ENCODE measurements around the gene OR9Q2. TPM values are rescaled to one million over a fixed set of nuclear protein-coding genes. Genes with fewer than 3 reads are reported as not detected.
"Not testable (repeated sequence)": the region's sequence is repeated elsewhere in the genome, so short reads cannot be mapped to it uniquely, and the experiment has no call there.

Gene OR9Q2
- total RNA-seq, 2 donors from 2014 or later, result not detected

DNA sequence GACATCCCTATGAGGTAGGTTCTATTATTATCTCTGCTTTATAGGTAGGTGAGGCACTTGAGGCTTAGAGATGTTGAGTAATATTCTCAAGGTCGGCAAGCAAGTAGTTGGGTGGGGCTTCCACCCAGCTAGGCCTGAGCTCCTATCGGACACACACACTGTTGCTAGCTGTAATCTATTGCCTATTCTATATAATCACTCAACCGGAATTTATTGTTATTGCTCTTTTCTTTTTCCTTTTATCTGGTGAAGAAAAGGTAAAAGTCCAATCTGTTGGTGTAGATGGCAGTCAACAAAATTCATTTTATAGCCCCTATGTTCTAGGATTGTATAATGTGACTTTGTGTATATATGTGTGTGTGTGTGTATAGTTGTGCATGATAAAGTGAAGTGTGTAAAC lies 3.4 kb downstream of the OR9Q2 start:
- Histone ChIP-seq H3K9me3 (no peaks in the 10 kb centered on the region), H3K36me3 (no peaks in the 10 kb centered on the region), H3K27ac (peak overlapping the region; percentile 77), H3K9ac (ENCODE audit: low read depth in 2 of 2, low read length in 2 of 2) (no peak overlapping the region), H3K4me1 (no peaks in the 10 kb centered on the region), H3K4me3 (no peak overlapping the region), H3K27me3 (no peaks in the 10 kb centered on the region)
- intact Hi-C loops (cut with DNase I), result no loop called here
- TF ChIP-seq, protein P1, sequence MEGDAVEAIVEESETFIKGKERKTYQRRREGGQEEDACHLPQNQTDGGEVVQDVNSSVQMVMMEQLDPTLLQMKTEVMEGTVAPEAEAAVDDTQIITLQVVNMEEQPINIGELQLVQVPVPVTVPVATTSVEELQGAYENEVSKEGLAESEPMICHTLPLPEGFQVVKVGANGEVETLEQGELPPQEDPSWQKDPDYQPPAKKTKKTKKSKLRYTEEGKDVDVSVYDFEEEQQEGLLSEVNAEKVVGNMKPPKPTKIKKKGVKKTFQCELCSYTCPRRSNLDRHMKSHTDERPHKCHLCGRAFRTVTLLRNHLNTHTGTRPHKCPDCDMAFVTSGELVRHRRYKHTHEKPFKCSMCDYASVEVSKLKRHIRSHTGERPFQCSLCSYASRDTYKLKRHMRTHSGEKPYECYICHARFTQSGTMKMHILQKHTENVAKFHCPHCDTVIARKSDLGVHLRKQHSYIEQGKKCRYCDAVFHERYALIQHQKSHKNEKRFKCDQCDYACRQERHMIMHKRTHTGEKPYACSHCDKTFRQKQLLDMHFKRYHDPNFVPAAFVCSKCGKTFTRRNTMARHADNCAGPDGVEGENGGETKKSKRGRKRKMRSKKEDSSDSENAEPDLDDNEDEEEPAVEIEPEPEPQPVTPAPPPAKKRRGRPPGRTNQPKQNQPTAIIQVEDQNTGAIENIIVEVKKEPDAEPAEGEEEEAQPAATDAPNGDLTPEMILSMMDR (IDR thresholded peaks at IDR 0.05), result no peak
- peak; percentile 68 for DNase-seq

DNA sequence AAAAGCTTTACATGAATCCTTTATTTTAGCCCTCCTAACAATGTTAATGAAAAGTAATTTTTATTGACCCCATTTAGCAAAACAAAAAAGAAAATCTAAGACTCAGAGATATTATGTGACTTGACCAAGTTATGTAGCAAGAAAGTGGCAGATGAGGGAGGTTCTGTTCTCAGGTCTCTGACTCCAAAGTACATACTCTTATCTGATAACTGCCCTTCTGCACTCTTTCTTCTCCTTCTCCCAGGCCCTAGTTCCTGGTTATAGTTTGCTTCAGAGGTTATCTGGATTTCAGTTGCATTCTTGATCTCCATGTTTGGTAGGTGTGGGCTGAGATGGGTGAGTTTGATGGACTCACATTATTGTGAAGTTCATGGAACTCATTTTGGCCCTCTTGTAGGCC lies 4.5 kb downstream of the OR9Q2 start:
- Histone ChIP-seq H3K27ac (peak overlapping the region; percentile 77), H3K4me3 (no peak overlapping the region), H3K9me3 (no peaks in the 10 kb centered on the region), H3K9ac (ENCODE audit: low read depth in 2 of 2, low read length in 2 of 2) (peak overlapping the region in 1 of 2 donors; percentile 7), H3K27me3 (no peaks in the 10 kb centered on the region), H3K4me1 (no peaks in the 10 kb centered on the region), H3K36me3 (no peaks in the 10 kb centered on the region)
- intact Hi-C loops (cut with DNase I), result no loop called here
- DNase-seq, result peak; percentile 39
- TF ChIP-seq, protein P1 (IDR thresholded peaks at IDR 0.05), result no peak

DNA sequence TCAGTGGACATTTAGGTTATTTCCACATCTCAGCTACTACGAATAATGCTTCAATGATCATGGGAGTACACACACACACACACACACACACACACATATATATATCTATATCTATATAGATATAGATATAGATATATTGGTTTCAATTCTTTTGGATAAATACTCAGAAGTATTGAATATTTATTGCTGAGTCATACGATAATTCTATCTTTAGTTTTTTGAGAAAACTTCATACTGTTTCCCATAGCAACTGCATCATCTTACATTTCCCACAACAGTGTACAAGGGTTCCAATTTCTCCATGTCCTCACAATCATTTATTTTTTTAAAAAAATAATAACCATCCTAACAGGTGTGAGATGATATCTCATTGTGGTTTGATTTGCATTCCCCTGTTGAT lies 7.1 kb downstream of the OR9Q2 start:
- H3K27me3 ChIP-seq, result no peaks in the 10 kb centered on the region
- intact Hi-C loops (cut with DNase I), result no loop called here

DNA sequence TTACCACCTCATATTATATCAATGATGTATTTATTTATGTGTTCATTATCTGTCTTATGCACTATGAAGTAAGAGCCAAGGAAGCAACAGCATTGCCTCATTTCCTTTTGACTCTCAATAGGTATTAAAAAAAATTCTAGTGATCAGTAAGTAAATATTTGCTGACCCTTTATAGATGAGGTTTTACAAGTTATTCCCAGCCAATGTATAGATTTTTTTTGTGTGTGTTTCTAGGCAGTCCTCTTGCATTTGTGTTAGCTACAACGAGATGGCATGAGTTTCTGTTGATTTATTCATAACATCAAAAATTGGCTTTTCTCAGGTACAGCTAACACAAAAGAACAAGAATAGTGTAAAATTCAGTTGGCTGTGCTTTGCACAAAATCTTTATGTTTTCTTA lies 10.4 kb downstream of the OR9Q2 start:
- TF ChIP-seq, protein P1 (IDR thresholded peaks at IDR 0.05), result no peak
- intact Hi-C loops (cut with DNase I), result no loop called here
- H3K27ac ChIP-seq, result no peak overlapping the region
- H3K27me3 ChIP-seq, result no peaks in the 10 kb centered on the region
- no peaks in the 10 kb centered on the region for H3K9me3 ChIP-seq
- H3K36me3 ChIP-seq, result no peaks in the 10 kb centered on the region
- no peak overlapping the region for H3K9ac ChIP-seq (ENCODE audit: low read depth in 2 of 2, low read length in 2 of 2)
- DNase-seq, result no peak
- no peak overlapping the region for H3K4me3 ChIP-seq
- no peaks in the 10 kb centered on the region for H3K4me1 ChIP-seq

More for the DNA sequence above, 7.1 kb downstream of the OR9Q2 start:
- Histone ChIP-seq H3K9ac (ENCODE audit: low read depth in 2 of 2, low read length in 2 of 2) (no peak overlapping the region), H3K4me3 (no peak overlapping the region), H3K27ac (no peak overlapping the region), H3K4me1 (no peaks in the 10 kb centered on the region), H3K9me3 (no peaks in the 10 kb centered on the region), H3K36me3 (no peaks in the 10 kb centered on the region)
- TF ChIP-seq, protein P1 (IDR thresholded peaks at IDR 0.05), result no peak
- DNase-seq, result no peak

DNA sequence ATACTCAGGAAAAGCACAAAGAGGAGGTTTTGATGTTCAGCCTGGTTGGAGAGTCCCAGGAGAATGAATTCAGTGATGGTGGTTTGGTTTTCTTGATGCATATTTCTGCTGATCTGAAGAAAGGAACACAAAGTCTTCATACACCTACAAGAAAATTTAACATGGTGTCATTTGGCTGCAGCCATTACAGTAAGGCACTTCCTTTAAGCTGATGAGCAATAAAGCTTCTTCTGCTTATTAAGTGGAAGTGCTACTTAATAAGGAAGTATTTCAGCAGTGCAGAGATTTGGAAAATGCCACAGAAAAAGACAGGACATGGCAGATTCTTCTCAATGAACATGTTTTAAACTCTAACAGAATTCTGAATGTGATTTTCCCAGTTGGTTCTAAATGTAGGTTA lies 15.2 kb downstream of the OR9Q2 start, which contains the start of gene OR1S2:
TSS of gene OR1S2 (minus strand) at position 101 of the 400 bp plus-strand sequence. CDS start at position 101, 0 bp downstream.
- H3K9me3 ChIP-seq, result no peaks in the 10 kb centered on the region
- H3K9ac ChIP-seq (ENCODE audit: low read depth in 2 of 2, low read length in 2 of 2), result no peak within 1 kb of the TSS
- H3K4me3 ChIP-seq, result no peak within 1 kb of the TSS
- TF ChIP-seq, protein P1 (IDR thresholded peaks at IDR 0.05), result no peak
- intact Hi-C loops (cut with DNase I), result no loop called here
- no peaks in the 10 kb centered on the region for H3K36me3 ChIP-seq
- H3K4me1 ChIP-seq, result no peaks in the 10 kb centered on the region
- H3K27me3 ChIP-seq, result no peaks in the 10 kb centered on the region
- no peak within 1 kb of the TSS for H3K27ac ChIP-seq
- no peak for DNase-seq

DNA sequence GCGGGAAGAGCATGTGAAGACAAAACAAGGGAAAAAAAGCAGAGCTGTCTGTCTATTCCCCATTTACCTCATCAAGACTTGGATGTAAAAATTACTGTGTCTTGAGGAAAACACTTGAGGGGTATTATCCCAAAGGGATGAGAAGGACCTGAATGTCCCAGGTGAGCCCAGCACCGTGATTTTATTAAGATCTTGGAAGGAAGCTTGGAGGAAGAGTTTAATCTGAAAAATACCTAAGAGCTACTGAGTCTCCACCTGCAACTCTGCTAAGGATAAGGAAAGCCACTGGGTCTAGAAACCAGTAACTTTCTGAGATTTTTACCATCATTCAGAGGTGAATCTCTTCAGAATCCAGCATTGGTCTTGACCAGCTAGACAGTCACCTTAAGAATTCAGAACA lies 23.6 kb downstream of the OR9Q2 start, which contains the start of gene OR1S1:
TSS of gene OR1S1 (plus strand) at position 301 of the 400 bp plus-strand sequence.
- H3K9ac ChIP-seq (ENCODE audit: low read depth in 2 of 2, low read length in 2 of 2), result not testable (repeated sequence)

More for the DNA sequence above, 23.6 kb downstream of the OR9Q2 start, which contains the start of gene OR1S1:
- H3K27ac ChIP-seq; H3K9me3 ChIP-seq; H3K4me3 ChIP-seq; DNase-seq; intact Hi-C loops (cut with DNase I); H3K27me3 ChIP-seq; H3K4me1 ChIP-seq; H3K36me3 ChIP-seq: not testable (repeated sequence)
